Effector memory CD4-positive, alpha-beta T cell (primary cell): Measurements from ENCODE around the gene SH3D19.
"Not testable (repeated sequence)": the region's sequence is repeated elsewhere in the genome, so short reads cannot be mapped to it uniquely, and the experiment has no call there.

ENCODE experiments used
- DNase-seq, 3 donors: peaks; one replicate each; pipeline ENCODE4 v3.0.0-alpha.2; 2020
- H3K27ac ChIP-seq: 2 replicates; pipeline ENCODE4 v1.7.0; 2013; ENCODE audit warnings: mild to moderate bottlenecking, low read length, moderate library complexity; ENCODE audit not compliant: insufficient read depth, poor library complexity, severe bottlenecking
- H3K27me3 ChIP-seq: replicated peaks from 2 replicates; pipeline ENCODE4 v1.7.0; 2013; ENCODE audit warnings: mild to moderate bottlenecking, low read length; ENCODE audit not compliant: insufficient read depth, control insufficient read depth, poor library complexity, severe bottlenecking
- H3K36me3 ChIP-seq: 2 replicates; pipeline ENCODE4 v1.7.0; 2013; ENCODE audit warnings: mild to moderate bottlenecking, low read length, moderate library complexity; ENCODE audit not compliant: control insufficient read depth, insufficient read depth
- H3K4me1 ChIP-seq: 2 replicates; pipeline ENCODE4 v1.7.0; 2013; ENCODE audit warnings: low read length, mild to moderate bottlenecking; ENCODE audit not compliant: control insufficient read depth, insufficient read depth, poor library complexity, severe bottlenecking
- H3K4me3 ChIP-seq: 2 replicates; pipeline ENCODE4 v1.7.0; 2013; ENCODE audit warnings: low read length, low read depth, mild to moderate bottlenecking; ENCODE audit not compliant: insufficient read depth, poor library complexity, severe bottlenecking
- H3K9me3 ChIP-seq: 2 replicates; pipeline ENCODE4 v1.7.0; 2013; ENCODE audit warnings: mild to moderate bottlenecking, low read length, moderate library complexity; ENCODE audit not compliant: control insufficient read depth

The SH3D19 gene

GRCh38 chr4:151323667-151324066 lies 1.7 kb downstream of the SH3D19 start:
- H3K27me3 ChIP-seq, result peaks cover 15% of the 10 kb centered on the region
- no peaks in the 10 kb centered on the region for H3K36me3 ChIP-seq
- no peak overlapping the region for H3K4me3 ChIP-seq
- no peak for DNase-seq
- no peak overlapping the region for H3K27ac ChIP-seq
- no peaks in the 10 kb centered on the region for H3K9me3 ChIP-seq
- H3K4me1 ChIP-seq, result no peaks in the 10 kb centered on the region

- Histone ChIP-seq H3K4me1 (no peaks in the 10 kb centered on the region), H3K4me3 (no peak overlapping the region), H3K36me3 (no peaks in the 10 kb centered on the region), H3K27ac (no peak overlapping the region), H3K27me3 (peaks cover 15% of the 10 kb centered on the region), H3K9me3 (no peaks in the 10 kb centered on the region)
- DNase-seq, result no peak
Observed at GRCh38 chr4:151322570-151322969, 2.8 kb downstream of the SH3D19 start.

GRCh38 chr4:151322161-151322560 lies 3.2 kb downstream of the SH3D19 start:
- not testable (repeated sequence) for DNase-seq, H3K4me1 ChIP-seq, H3K4me3 ChIP-seq, H3K36me3 ChIP-seq, H3K27ac ChIP-seq, H3K9me3 ChIP-seq
- peaks cover 15% of the 10 kb centered on the region for H3K27me3 ChIP-seq

- Histone ChIP-seq H3K36me3 (no peaks in the 10 kb centered on the region), H3K4me1 (no peaks in the 10 kb centered on the region), H3K4me3 (no peak overlapping the region), H3K9me3 (no peaks in the 10 kb centered on the region), H3K27ac (no peak overlapping the region), H3K27me3 (peaks cover 15% of the 10 kb centered on the region)
- no peak for DNase-seq
Observed at GRCh38 chr4:151321586-151321985, 3.8 kb downstream of the SH3D19 start.

- Histone ChIP-seq H3K4me3 (no peak overlapping the region), H3K27me3 (peaks cover 7% of the 10 kb centered on the region), H3K36me3 (no peaks in the 10 kb centered on the region), H3K4me1 (no peaks in the 10 kb centered on the region), H3K9me3 (no peaks in the 10 kb centered on the region), H3K27ac (no peak overlapping the region)
- DNase-seq, result no peak
Observed at GRCh38 chr4:151319490-151319889, 5.9 kb downstream of the SH3D19 start.

- Histone ChIP-seq H3K4me3 (no peak overlapping the region), H3K4me1 (no peaks in the 10 kb centered on the region), H3K9me3 (no peaks in the 10 kb centered on the region), H3K36me3 (no peaks in the 10 kb centered on the region), H3K27ac (no peak overlapping the region), H3K27me3 (peaks cover 4% of the 10 kb centered on the region)
- DNase-seq, result no peak
Observed at GRCh38 chr4:151318307-151319006, 6.9 kb downstream of the SH3D19 start.

GRCh38 chr4:151316645-151317044 lies 8.8 kb downstream of the SH3D19 start:
- H3K27me3 ChIP-seq, result peaks cover 4% of the 10 kb centered on the region
- no peaks in the 10 kb centered on the region for H3K36me3 ChIP-seq
- no peak for DNase-seq
- no peaks in the 10 kb centered on the region for H3K9me3 ChIP-seq
- no peak overlapping the region for H3K27ac ChIP-seq
- no peaks in the 10 kb centered on the region for H3K4me1 ChIP-seq
- H3K4me3 ChIP-seq, result no peak overlapping the region

- no peaks in the 10 kb centered on the region for H3K9me3 ChIP-seq
- no peak for DNase-seq
- H3K36me3 ChIP-seq, result no peaks in the 10 kb centered on the region
- H3K27ac ChIP-seq, result no peak overlapping the region
- H3K4me1 ChIP-seq, result no peaks in the 10 kb centered on the region
- H3K4me3 ChIP-seq, result no peak overlapping the region
- peaks cover 3% of the 10 kb centered on the region for H3K27me3 ChIP-seq
Observed at GRCh38 chr4:151315212-151315886, 10.1 kb downstream of the SH3D19 start.

- H3K4me3 ChIP-seq, result no peak overlapping the region
- no peak overlapping the region for H3K27ac ChIP-seq
- no peaks in the 10 kb centered on the region for H3K9me3 ChIP-seq
- DNase-seq, result no peak
- H3K4me1 ChIP-seq, result no peaks in the 10 kb centered on the region
- H3K27me3 ChIP-seq, result no peaks in the 10 kb centered on the region
- no peaks in the 10 kb centered on the region for H3K36me3 ChIP-seq
Observed at GRCh38 chr4:151314479-151314878, 10.9 kb downstream of the SH3D19 start.

- no peak for DNase-seq
- H3K9me3 ChIP-seq, result no peaks in the 10 kb centered on the region
- H3K27me3 ChIP-seq, result no peaks in the 10 kb centered on the region
- H3K4me3 ChIP-seq, result no peak overlapping the region
- H3K4me1 ChIP-seq, result no peaks in the 10 kb centered on the region
- H3K27ac ChIP-seq, result no peak overlapping the region
- no peaks in the 10 kb centered on the region for H3K36me3 ChIP-seq
Observed at GRCh38 chr4:151314010-151314355, 11.4 kb downstream of the SH3D19 start.
